ENCODE results near the gene SLF2. TPM values are rescaled to one million over a fixed set of nuclear protein-coding genes. Genes with fewer than 3 reads are reported as not detected.

SLF2 gene
- total RNA-seq, 1 experiment from 2014 or later = 14.3 TPM

DNA sequence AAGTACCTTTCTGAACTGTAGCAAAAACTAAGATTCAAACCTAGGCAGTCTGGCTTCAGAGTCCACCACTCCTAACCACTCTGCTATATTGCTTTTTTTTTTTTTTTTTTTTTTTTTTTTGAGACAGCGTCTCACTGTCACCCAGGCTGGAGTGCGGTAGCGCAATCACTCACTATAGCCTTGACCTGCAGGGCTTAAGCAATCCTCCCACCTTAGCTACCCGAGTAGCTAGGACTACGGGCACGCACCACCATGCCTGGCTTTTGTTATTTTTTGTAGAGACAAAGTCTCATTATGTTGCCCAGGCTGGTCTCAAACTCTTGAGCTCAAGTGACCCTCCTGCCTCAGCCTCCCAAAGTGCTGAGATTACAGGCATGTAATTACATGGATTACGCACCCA is 10.1 kb upstream of the SLF2 start (continued):
- TF ChIP-seq ZBTB43 (CRISPR knock-in tag; IDR thresholded peaks at IDR 0.05) = no peak
- no peak for TF ChIP-seq PRDM15 (CRISPR knock-in tag; IDR thresholded peaks at IDR 0.05)
- TF ChIP-seq ATF1 (CRISPR knock-in tag; IDR thresholded peaks at IDR 0.05) = no peak
- TF ChIP-seq, protein P1, sequence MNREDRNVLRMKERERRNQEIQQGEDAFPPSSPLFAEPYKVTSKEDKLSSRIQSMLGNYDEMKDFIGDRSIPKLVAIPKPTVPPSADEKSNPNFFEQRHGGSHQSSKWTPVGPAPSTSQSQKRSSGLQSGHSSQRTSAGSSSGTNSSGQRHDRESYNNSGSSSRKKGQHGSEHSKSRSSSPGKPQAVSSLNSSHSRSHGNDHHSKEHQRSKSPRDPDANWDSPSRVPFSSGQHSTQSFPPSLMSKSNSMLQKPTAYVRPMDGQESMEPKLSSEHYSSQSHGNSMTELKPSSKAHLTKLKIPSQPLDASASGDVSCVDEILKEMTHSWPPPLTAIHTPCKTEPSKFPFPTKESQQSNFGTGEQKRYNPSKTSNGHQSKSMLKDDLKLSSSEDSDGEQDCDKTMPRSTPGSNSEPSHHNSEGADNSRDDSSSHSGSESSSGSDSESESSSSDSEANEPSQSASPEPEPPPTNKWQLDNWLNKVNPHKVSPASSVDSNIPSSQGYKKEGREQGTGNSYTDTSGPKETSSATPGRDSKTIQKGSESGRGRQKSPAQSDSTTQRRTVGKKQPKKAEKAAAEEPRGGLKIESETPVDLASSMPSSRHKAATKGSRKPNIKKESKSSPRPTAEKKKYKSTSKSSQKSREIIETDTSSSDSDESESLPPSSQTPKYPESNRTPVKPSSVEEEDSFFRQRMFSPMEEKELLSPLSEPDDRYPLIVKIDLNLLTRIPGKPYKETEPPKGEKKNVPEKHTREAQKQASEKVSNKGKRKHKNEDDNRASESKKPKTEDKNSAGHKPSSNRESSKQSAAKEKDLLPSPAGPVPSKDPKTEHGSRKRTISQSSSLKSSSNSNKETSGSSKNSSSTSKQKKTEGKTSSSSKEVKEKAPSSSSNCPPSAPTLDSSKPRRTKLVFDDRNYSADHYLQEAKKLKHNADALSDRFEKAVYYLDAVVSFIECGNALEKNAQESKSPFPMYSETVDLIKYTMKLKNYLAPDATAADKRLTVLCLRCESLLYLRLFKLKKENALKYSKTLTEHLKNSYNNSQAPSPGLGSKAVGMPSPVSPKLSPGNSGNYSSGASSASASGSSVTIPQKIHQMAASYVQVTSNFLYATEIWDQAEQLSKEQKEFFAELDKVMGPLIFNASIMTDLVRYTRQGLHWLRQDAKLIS (CRISPR knock-in tag; IDR thresholded peaks at IDR 0.05; ENCODE audit: borderline replicate concordance) = no peak
- no peak for TF ChIP-seq KAT7 (CRISPR knock-in tag; IDR thresholded peaks at IDR 0.05; ENCODE audit: borderline replicate concordance)

GRCh38 chr10:100904917-100905316 is 7.8 kb upstream of the SLF2 start:
- ChIA-PET CTCF (no interaction called here), POLR2A (no interaction called here)
- H3K36me3 Mint-ChIP-seq = no peaks in the 10 kb centered on the region
- no peak overlapping the region for H3K27ac Mint-ChIP-seq
- no peaks in the 10 kb centered on the region for H3K9me3 Mint-ChIP-seq
- ATAC-seq (no peak), DNase-seq (ENCODE audit: low spot score) (no peak)
- TF ChIP-seq, protein P2, sequence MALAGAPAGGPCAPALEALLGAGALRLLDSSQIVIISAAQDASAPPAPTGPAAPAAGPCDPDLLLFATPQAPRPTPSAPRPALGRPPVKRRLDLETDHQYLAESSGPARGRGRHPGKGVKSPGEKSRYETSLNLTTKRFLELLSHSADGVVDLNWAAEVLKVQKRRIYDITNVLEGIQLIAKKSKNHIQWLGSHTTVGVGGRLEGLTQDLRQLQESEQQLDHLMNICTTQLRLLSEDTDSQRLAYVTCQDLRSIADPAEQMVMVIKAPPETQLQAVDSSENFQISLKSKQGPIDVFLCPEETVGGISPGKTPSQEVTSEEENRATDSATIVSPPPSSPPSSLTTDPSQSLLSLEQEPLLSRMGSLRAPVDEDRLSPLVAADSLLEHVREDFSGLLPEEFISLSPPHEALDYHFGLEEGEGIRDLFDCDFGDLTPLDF (CRISPR knock-in tag; IDR thresholded peaks at IDR 0.05) = no peak
- TF ChIP-seq ZNF423 (CRISPR knock-in tag; IDR thresholded peaks at IDR 0.05) = no peak
- no peak for TF ChIP-seq ZNF219 (CRISPR knock-in tag; IDR thresholded peaks at IDR 0.05; ENCODE audit: borderline replicate concordance)
- no peak for TF ChIP-seq TEAD4 (CRISPR knock-in tag; IDR thresholded peaks at IDR 0.05)
- no peak for TF ChIP-seq RORB (CRISPR knock-in tag; IDR thresholded peaks at IDR 0.05)
- TF ChIP-seq PREB (CRISPR knock-in tag; IDR thresholded peaks at IDR 0.05; ENCODE audit: borderline replicate concordance) = no peak
- TF ChIP-seq, protein P3, sequence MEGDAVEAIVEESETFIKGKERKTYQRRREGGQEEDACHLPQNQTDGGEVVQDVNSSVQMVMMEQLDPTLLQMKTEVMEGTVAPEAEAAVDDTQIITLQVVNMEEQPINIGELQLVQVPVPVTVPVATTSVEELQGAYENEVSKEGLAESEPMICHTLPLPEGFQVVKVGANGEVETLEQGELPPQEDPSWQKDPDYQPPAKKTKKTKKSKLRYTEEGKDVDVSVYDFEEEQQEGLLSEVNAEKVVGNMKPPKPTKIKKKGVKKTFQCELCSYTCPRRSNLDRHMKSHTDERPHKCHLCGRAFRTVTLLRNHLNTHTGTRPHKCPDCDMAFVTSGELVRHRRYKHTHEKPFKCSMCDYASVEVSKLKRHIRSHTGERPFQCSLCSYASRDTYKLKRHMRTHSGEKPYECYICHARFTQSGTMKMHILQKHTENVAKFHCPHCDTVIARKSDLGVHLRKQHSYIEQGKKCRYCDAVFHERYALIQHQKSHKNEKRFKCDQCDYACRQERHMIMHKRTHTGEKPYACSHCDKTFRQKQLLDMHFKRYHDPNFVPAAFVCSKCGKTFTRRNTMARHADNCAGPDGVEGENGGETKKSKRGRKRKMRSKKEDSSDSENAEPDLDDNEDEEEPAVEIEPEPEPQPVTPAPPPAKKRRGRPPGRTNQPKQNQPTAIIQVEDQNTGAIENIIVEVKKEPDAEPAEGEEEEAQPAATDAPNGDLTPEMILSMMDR (IDR thresholded peaks at IDR 0.05) = no peak
- TF ChIP-seq CREM (CRISPR knock-in tag; IDR thresholded peaks at IDR 0.05) = no peak
- no peak for TF ChIP-seq FOXP1 (CRISPR knock-in tag; IDR thresholded peaks at IDR 0.05; ENCODE audit: borderline replicate concordance)
- TF ChIP-seq, protein P4, sequence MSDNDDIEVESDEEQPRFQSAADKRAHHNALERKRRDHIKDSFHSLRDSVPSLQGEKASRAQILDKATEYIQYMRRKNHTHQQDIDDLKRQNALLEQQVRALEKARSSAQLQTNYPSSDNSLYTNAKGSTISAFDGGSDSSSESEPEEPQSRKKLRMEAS (CRISPR knock-in tag; IDR thresholded peaks at IDR 0.05) = no peak
- TF ChIP-seq MXD4 (CRISPR knock-in tag; IDR thresholded peaks at IDR 0.05; ENCODE audit: borderline replicate concordance) = no peak
- TF ChIP-seq NR2C2 (CRISPR knock-in tag; IDR thresholded peaks at IDR 0.05) = no peak
- TF ChIP-seq NFYB (CRISPR knock-in tag; conservative IDR thresholded peaks at IDR 0.05; ENCODE audit: low read depth) = no peak
- TF ChIP-seq ESRRA (CRISPR knock-in tag; IDR thresholded peaks at IDR 0.05; ENCODE audit: borderline replicate concordance) = no peak
- peaks cover 7% of the 10 kb centered on the region for H3K4me1 Mint-ChIP-seq
- H3K4me3 Mint-ChIP-seq = no peak overlapping the region
- H3K27me3 Mint-ChIP-seq (ENCODE audit: low read depth) = no peaks in the 10 kb centered on the region; the same call in 1 of the 2 replicates

Data from WTC11 (cell line).